Left forelimb (tissue), 1 donor: ENCODE measurements around the gene ALK.
"Not testable (repeated sequence)": the region's sequence is repeated elsewhere in the genome, so short reads cannot be mapped to it uniquely, and the experiment has no call there.

Experiments used
- DNase-seq: peaks from one replicate; pipeline ENCODE4 v3.0.0-alpha.2; 2018; ENCODE audit warnings: low spot score

Gene ALK

DNA sequence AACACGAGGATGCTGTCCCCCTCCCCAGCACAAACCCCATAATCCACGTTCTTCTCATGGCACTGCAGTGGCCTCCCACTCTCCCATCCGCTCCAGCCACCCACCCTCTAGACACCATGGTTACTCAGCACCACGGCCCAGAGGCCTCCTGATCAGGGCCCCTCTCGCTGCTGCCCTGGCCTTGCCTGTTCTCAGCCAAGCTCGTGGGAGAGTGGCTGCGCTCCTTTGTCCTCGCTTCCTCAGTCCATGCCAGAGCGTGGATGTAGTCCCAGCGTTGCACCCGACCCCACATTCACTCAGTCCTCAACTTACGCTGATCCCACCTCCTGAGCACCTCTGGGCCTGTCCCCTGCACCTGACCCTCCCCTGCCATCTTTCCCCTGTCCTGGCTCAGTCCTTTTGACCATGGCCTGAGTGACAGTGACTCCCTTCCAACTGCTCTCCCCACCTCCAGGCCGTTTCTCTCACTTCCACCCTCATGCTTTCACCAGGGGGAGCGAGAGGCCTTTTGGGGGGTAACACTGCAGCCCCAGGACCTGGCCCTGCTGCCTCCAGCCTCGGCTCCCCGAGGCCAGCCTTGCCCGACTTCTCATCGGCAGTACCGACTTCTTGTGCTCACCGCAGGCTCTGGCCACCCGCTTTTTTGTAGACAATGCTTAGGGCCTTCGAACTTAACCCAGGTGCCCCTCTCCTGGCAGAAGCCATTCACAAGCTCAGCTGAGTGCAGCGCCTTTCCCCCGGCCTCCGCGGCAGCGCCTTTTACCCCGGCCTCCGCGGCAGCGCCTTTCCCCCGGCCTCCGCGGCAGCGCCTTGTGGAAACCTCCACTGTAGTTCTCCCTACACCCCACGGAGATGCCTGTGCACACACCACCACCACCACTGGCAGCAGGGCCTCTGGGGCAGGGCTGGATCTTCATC, 674.7 kb downstream of the ALK start:
- DNase-seq, result no peak

DNA sequence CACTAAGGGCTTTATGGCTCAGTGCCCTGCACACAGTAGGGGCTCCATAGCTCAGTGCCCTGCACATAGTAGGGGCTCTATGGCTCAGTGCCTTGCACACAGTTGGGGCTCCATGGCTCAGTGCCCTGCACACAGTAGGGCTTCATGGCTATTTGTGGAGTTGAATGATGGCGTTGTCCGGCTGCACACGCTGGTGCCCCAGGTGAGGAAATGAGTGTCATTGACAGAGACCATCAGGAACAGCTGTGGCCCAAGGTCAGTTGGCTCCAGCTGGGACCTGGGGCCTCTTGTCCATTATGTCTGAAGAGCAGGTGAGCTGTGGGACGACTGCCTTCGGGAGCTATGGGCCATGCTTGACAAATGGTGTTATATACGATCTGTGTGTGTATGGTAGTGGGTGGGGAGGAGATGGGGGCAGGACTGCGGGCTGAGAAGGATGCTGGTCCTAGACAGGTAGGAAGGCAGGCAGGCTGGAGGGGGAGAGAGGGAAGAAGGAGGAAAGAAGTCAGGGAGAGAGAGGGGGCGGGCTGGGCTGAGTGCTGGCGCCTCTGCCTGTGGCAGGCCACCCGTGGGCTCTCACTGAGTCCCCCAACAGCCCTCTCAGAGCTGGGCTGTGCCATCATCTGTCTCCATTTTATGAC, 675.5 kb downstream of the ALK start:
- DNase-seq, result no peak

- not testable (repeated sequence) for DNase-seq
Measured at GRCh38 chr2:29245035-29245741, 676.2 kb downstream of the ALK start.

DNA sequence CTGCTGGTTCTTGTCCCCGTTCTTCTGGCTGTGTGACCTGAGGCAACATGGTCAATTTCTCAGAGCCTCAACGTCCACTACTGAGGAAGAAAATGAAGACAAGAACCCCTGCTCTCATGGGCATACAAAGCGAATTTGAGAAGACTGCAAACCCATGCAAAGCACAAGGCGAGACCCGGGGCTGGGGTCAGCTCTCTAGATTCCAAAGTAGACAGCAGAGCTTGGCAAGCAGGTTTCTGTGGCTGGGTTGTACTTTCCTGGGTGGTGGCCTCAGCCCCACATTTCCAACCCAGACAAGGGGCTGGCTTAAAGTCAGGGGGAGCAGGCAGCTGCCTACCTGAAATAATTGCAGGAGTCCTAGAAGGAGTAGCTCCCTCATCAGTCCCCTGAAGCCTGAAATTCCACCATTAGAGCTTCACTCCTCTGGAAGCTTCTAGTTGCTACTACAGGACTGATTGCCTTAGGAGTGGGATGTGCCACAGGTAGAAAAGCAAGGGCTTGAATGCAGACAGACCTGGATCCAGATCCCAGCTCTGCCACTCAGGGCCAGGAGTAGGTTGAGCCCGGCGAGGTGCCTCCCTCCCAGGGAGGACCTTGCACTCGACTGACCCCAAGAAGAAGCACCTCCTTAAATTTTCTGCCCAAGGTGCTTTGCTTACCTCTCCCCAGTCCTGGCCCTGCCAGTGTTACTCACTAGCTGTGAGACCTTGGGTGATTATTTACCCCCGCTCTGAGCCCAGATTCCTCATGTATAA, 678.6 kb downstream of the ALK start:
- no peak for DNase-seq

GRCh38 chr2:29241955-29242565, 679.3 kb downstream of the ALK start:
- DNase-seq, result no peak

GRCh38 chr2:29241341-29241740, 680.0 kb downstream of the ALK start:
- DNase-seq, result peak; percentile 14

- DNase-seq, result no peak
Measured at GRCh38 chr2:29240601-29241000, 680.8 kb downstream of the ALK start.

DNA sequence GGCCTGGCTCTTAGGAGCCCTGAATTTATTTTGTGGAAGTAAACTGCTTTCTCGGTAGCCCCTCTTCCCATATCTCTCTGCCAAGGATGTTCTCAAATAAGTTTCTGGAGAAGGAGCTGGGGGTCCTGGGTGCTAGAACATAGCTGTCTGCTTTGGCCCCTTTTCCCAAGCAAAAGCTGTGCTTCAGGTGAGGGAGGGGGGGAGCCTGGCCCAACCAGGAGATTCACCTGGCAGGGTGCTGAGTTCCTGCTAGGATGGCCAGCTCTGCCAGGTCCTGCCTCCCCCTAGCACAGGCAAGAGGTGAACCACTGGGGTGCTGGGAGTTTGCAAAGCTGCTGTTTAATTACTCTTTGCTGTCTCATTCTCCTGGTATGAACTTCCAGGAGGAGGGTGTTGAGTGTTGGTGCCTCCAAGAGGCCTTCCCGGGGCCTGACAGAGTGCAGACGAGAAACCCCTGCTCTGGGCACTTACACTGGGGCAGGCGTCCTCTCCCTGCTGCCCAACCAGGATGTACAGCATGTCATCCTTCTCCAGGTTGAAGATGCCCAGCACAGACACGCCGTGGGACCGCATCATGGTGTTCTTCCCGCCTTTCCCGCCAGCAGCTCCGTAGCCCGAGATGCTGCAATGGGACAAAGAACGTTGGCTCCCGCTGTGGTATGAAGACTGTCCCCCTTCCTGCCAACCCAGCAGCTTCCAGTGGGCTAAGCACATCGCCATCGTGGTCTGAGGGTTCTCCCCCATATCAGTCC, 682.0 kb downstream of the ALK start:
- no peak for DNase-seq

DNA sequence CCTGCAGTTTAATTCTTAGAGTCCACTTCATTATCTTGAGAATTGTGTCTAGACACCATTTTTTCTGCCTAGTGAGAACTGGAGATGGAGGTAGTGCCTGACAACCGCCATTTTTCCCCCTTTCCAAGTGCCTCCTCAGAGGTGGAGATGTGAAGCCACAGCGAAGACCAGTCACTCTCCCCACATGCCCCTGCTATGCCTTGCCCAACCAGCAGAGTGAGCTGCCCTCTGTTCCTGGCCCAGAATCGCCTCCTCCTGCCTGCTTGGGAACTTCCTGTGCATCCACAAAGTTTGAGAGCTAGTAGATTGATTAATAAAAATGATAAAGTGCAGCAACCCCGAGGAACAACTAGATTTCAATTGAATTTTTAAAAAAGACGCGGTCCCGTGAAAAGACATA, 682.9 kb downstream of the ALK start:
- DNase-seq, result no peak

DNA sequence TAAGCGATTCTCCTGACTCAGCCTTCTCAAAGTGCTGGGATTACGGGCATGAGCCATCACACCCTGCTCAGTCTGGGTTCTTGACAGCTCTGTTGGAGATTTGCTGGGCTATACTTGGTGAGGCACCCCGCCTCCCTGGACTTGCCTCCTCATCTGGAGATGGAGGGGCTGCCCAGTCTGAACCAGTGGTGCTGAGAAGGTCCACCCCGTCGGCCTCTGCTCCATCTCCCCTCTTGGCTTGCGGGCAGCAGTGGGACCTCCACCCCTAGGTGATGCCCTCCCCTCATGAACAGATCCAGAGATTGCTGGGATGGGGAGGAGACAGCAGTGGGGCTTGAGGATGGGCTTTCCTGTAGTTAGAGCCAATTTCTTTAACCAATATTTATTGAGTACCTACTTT, 685.3 kb downstream of the ALK start:
- DNase-seq, result peak; percentile 33

DNA sequence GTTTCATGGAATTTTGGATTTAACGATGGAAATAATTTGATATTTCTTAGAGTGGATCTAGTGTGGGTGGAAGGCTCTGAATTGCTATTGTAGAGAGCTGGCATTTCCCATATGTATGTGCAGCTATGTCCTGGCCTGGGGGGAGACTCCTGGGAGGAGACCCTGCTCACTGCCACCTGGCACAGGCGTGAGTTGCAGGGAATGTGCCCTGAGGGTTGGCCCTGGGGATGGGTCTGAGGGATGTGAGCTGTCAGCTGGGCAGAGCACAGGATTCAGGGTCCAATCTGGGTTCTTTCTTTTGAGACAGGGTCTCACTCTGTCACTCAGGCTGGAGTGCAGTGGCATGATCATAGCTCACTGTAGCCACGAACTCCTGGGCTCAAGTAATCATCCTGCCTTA, 686.0 kb downstream of the ALK start:
- no peak for DNase-seq

DNA sequence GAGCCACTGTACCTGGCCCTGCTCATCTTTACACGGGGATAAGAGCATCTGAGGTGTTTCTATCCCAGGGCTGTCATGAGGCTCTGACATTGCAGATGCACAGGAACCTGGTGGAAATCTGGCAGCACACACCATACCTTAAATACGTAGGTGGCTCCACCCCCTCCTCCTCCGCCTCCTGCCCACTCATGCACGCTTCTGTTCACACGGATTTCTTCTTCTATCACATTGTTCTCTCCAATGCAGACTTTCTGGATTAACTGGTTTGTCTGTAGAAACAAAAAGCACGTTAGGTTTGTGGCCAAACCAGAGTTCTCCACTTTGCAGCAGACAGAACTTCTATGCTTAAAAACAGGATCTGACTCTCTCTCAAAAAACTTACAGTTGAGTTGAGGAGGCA, 688.0 kb downstream of the ALK start:
- no peak for DNase-seq

DNA sequence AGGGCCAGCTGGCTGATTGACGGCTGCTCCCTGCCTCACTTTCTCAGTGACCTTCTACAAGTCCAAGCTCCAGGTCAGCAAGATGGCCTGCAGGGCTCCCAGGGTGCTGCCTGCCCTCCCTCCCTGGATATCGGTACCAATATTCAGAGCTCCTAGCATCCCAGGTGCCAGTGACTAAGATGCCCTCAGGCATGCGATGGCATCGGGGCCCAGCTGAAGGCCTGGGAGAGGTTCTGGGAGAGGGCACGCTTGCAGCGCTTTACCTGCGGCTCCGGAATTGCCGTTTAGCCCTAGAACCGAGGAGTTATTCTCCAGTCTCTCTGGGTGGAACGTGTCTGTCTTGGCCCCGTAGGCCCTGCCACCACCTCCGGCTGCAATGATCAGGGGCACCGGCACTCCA, 689.3 kb downstream of the ALK start:
- DNase-seq, result no peak

GRCh38 chr2:29229640-29230039, 691.7 kb downstream of the ALK start:
- no peak for DNase-seq

- DNase-seq, result no peak
Measured at GRCh38 chr2:29228947-29229346, 692.4 kb downstream of the ALK start.

GRCh38 chr2:29227935-29228675, 693.3 kb downstream of the ALK start:
- DNase-seq, result no peak

- DNase-seq, result peak; percentile 37
Measured at GRCh38 chr2:29226808-29227207, 694.6 kb downstream of the ALK start.

- DNase-seq, result peak; percentile 22
Measured at GRCh38 chr2:29226375-29226774, 695.0 kb downstream of the ALK start.

- peak; percentile 44 for DNase-seq
Measured at GRCh38 chr2:29225814-29226213, 695.6 kb downstream of the ALK start.
